Activated T-cell treated with anti-CD3 and anti-CD28 coated beads for 1 hour (primary cell): Measurements from ENCODE around the gene HTR7.
A peak's percentile ranks its signal among the peaks of the same experiment; 100 is the strongest.

Experiments
- DNase-seq: peaks from one replicate; pipeline ENCODE4 v3.0.0-alpha.2; 2020; ENCODE audit warnings: low read depth

Gene HTR7

DNA sequence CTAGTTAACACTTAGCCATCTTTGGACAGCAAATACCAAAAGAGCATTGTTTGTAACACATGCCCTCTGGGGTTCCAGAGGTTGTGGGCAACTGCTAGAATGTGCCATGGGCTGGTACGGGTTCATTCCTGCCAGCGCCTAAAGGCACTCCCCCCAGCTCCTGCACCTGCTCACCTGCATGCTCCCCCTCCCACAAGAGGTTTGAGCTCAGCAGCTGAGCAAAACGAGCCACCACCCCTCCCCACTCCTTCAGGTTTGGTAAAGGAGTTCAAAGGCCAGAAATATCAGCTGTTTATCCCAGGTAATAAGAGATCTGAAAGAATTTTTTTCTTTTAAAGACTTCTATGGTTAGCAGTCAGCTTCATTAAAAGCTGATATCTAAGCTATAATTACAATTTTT lies 53.5 kb downstream of the HTR7 start:
- DNase-seq = no peak

DNA sequence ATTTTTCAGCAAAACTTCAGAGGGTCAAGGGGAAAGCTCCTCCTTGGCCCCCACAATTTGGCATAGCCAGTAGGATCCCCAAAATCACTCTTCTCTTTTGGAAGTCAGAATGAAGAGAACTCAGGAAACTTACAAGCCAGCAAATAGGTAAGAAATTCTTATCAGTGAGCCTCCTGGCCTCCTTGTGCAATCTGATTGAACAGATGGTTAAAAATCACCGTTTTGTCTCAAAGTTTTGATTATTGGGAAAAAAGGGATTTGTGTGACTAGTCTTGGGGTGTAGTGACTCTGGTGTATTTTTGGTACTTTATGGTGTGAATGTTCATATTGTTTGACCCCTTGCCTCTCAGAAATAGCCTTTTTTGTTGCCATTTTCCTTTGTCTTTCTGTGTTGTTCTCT lies 56.2 kb downstream of the HTR7 start:
- no peak for DNase-seq

DNA sequence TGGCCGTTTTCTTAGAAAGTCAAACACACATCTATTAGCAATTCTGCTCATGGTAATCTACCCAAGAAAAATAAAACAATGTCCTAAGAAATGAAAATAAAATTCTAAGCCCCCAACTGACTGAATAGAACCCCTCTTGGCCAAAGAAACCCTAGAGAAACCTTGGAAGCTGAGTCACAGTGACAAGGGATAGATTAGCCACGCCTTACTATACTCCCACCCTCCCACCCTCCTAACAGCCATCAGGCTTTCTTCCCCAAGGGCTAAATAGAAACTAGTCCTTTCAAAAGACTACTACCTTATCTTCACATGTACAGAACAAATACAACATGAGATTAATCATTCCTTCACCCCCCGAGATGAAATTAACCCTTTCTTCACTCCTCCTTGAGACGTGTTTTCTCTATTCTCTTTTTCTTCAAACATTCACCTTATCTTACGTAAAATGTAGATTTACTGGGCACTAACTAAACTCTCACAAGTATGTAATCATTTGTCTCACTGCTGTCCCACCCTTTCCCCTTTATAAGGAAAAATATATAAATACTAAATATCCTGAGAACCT lies 57.5 kb downstream of the HTR7 start:
- DNase-seq = no peak

DNA sequence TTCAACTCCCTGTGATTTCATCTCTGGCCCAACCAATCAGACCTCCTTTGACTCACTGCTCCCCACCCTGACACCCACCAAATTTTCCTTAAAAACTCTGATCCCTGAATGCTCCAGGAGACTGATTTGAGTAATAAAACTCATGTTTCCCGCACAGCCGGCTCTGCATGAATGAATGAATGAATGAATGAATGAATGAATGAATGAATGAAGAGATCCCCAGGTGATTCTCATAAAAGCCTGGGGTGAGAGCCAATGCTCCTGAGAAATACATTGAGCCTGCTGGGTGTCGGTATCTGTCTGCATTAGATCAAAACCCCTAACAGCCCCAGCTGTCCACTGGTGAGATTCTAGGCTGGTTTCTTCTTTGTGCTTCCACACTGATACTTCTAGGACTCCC lies 58.7 kb downstream of the HTR7 start:
- no peak for DNase-seq

DNA sequence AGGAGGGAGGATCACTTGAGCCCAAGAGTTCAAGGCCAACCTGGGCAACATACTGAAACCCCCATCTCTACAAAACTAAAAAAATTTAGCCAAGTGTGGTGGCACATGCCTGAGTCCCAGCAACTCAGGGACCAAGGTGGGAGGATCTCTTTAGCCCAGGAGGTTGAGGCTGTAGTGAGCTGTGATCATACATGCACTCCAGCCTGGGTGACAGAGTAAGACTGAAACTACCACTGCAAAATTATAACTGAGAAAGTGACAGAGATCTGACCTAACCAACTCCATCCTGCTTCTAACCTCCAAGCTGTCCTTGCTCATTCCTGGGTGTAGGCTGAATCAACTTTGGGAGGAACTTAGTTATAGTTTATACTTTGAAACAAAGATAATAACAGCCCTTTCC lies 59.4 kb downstream of the HTR7 start:
- no peak for DNase-seq

DNA sequence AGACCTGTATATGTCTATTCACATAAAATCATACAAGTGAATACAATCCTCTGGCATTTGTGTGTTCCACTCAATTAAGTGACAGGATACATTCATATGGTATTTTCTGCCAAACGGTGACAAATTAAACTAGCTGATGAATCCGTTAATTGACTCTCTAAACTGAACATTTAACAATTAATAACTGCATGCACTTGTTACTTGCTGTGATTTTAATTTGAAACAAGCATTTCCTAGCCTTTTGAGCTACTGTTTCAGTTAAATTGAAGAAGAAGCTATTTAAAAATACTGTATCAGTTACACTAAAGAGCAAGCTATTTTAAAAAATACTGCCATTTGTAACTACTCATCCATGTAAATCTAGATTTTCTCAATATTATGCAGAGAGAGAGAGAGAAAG lies 67.4 kb downstream of the HTR7 start:
- DNase-seq = no peak

DNA sequence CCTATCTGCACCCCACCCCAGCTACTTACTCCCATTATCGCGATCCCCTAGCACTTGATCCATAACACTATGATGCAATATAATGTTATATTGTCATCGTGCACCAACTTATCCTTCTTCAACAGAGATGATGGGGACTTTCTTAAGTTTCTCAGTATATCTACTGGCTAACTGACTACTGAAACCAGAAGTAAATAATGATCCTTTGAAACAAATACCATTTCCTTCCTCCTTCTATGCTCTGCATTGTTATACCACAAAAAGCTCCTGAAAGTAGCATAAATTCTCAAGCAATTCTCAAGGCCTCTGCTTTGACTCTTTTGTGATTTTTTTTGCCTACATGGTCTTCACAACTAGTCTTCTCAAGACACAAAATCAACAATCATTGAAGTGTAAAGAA lies 68.9 kb downstream of the HTR7 start:
- DNase-seq = no peak

DNA sequence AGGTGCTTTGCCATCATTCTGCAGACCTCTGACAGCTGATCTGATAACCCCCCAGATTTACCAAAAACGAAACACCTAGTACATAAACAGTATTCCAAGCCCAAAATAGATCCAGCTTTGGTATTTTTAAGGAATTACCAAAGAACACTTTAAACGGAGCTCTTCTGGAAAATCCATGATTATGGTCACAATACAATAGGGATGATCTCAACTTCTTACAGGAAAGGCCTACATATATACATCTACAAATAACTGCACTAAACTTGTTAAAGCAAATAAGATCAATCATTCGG lies 69.7 kb downstream of the HTR7 start:
- DNase-seq = no peak

DNA sequence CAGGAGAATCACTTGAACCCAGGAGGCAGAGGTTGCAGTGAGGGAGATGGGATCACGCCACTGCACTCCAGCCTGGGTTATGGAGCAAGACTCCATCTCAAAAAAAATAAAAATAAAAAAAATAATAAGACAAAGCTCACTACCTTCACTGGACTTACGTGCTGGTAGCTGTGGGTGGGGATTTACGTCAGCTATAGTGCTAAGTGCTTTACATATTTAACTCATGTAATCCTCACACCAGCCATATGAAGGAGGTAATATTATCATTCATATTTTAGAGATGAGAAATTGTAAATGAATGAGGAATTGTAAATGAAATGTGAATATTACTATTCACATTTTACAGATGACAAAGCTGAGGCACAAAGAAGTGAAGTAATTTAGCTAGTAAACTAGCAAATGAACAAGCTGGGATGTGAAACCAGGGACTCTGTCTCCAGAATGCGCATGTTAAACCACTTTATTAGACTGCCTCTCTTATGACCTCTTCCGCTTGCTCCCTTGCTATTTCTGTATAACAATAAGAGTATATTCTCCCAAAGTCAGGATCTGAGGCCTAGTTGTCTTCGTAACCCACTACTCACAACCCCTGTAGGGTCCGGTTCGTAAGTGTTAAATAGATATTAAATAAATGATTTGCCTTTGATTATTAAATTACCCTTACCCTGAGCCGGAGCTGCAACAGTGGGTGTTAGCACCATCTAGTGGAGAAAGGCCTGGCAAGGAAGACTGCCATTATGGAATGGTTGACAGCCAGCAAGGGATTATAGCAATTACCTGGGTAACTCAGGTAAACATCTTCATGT lies 70.2 kb downstream of the HTR7 start:
- DNase-seq = no peak

DNA sequence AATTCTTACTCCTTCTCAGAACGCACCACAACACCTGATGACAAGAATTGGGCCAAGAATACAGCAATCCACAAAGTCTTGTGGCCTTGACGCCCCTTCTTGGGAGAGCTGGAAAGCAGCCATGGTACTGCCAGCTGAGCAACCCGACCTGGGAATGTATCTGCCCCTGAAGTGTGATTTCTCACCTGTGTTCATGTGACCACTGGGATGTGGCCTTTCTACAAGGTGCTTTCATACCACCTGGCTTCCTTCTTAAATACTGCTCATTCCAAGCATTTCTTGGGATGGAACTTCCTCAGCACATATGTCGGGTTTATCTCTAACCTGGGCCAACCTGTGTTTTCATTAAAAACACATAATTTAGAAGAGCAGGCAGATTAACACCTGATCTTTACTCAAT lies 72.1 kb downstream of the HTR7 start:
- DNase-seq = no peak

DNA sequence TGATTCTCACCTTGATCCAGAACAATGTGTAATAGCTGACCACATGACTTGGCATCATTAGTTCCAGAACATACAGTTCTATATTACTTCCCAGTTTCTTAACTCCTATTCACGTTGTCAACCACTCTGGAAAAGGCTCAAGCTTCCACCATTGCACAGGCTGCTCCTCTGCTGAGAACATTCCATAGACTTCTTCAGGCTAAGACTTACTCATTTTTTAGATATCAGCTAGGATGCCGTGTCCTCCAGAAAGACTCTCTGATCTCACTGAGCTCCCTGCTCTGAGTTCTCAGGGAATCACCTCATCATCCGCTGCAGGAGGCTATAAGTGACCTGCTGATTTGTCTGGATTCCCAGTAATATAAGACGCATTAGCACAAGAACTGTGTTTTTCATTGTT lies 73.1 kb downstream of the HTR7 start:
- DNase-seq = no peak

DNA sequence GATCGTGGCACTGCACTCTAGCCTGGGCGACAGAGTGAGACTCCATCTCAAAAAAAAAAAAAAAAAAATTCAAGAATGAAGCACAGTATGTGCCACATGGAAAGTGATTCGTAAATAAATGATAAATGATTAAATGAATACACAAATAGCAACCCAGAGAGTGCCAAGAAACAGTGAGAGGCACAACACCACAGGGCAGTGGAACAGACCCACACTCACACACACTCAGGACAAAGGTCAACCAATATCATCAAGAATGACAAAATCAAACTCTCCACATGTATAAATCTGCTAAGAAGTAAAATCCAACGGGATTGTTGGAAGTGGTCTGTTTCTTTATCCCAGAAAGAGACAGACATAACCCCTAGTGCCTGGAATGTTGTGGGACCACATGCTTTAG lies 77.4 kb downstream of the HTR7 start:
- DNase-seq = no peak

DNA sequence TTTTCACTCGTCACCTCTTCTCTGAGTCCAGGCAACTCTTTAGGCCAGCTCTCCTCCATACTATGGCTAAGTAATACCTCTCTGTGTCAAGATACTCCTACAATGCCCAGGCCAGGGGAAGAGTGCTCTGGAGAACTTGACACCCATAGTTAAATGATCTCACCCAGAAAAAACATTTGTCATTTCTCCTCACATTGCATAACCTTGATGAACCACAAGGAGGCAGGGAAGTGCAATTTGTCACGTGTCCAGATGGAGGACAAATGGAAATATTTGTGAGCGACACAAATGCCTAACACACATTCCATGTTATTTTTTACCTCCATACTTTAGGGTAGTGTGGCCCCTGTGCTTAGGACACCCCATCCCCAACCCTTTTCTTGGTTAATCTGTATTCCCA lies 78.3 kb downstream of the HTR7 start:
- DNase-seq = no peak

DNA sequence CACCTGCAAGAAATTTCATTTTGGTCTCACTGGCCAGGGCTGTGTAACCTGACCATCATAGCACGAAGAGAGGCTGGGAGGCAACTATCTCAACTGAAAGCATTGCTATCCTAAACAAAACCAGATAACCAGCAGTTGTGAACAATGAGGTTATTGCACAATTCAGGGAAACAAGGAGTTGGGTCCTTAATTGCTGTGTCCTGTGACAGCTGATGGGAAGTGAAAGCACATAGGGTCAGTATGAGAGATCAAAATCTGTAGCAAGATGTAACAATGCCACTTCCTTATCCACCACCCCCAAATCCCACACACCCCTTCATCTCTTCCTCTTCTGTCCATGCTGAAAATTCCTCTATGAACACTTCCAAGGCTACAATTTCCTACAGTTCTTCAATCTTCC lies 80.2 kb downstream of the HTR7 start:
- DNase-seq = no peak

DNA sequence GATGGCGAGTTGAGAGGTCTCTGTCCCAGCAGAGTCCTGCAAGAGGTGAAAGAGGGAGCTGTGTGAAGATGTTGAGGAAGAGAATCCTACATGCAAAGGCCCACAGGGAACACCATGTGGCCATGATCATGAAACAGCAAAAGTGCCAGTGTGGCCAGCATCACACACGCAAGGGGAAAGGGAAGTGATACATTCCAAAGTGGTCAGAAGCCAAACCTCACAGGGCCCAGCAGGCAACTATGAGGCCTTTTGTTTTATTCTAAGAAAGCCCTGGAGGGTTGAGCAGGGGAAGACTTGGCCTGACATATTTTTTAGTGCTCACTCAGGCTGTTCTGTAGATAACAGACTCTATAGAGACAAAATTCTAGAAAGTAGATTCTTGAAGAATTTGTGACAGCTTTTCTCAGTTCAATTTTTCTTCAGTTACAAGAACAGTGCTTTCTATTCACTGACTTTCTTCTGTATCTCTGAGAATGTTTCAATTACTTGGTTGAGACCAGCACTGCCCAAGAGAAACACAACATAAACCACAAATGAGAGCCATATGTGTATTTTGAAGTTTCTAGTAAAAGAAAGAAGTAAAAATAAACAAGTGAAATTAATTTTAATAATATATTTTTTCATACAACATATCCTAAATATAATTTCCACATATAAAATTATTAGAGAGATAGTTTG lies 82.3 kb downstream of the HTR7 start:
- no peak for DNase-seq

DNA sequence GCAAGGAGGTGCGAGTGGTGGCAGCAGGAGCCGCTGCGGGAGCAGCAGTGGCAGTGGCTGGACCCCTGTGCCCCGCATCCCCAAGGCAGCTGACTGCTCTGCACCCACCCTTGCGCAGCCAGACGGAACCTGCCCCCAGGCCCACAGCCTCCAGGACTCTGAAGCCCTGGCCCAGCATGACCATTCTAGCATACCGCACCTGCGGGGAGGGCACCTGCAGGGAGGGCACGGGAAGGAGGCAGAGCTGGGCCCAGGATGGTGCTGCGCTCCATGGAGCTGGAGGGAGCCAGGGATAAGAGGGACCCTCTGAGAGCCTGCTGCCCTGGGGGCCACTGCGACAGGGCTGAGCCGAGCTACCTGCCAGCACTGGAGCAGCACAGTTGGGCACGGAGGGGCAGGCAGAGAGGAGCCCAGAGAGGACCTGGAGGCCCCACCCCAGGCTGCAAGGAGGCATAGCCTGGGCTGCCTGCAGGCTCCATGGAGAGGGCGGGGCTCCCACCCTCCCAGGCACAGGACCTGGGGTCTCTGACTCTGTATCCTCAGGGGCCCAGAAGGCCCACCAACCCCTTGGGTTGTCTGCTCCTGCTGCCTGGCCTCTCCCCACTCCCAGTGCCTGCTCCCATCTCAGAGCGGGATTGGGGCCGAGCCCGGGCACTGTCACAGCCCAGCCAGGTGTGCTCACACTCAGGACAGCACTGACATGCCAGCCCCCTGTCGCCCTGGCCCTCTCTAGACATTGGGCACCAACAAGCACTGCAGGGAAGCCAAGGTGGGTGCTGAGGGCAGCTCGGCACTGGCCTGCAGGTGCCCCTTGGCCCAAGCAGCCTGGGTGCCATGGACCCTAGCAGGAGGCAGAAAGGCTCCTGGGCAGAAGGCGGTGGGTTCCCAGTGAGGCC lies 87.6 kb downstream of the HTR7 start:
- DNase-seq = no peak

DNA sequence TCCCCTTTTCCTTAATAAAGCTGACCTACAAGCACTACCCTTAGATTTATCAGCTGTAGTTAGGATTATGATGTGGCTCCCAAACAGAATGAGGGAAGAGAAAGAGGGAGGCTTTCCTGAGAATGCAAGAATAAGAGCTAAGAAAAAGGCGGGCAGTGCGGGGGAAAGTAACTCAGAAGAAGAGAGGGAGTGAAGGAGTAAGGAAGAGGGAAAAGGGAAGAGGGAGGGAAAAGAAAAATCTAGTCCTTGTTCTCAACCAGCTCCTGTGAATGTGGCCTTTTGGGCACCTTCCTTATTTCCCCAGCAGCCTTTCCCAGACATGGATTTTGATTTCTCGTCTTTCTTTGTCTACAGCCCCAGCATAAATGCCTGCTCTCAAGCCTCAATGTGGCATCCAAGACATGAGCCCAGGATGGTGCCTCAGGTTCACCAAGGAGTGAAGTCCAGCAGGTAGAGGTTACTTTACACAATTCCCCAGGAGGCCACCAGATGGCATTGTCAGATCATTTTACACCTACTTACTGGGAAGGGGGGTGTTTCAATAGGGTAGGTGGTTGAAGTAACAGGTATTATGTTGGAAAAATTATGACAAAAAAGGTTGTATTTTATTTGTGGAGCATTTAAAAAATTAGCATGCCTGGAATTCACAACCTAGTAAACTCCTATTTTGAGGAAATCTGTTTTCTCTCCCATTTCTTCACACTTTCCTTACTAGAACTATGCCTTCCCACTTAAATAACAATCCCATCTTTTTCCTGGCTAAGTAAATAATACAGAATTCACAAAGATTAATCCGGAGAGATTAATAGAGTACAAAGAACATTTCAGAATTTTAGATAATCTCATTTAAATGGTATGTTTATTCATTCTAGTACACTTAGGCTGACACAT lies 106.5 kb downstream of the HTR7 start:
- DNase-seq = peak; percentile 11

DNA sequence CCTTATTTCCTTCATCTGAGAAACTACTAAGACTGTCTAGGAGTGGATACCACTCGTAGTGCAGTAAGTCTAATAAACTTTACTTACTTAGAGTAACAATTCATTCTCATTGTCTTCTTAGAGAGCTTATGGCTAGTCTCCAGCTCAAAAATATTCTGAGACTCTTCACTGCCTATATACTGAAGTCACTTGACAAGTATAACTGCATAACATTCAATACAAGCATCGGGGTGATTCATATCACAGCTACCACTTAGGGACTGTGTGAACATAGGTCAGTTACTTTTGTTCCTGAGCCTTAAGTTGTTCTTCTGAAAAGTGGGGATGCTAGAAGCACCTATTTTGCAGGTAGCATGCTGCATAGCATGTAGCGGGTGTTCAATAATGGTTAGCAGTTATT lies 111.0 kb downstream of the HTR7 start:
- DNase-seq = no peak

DNA sequence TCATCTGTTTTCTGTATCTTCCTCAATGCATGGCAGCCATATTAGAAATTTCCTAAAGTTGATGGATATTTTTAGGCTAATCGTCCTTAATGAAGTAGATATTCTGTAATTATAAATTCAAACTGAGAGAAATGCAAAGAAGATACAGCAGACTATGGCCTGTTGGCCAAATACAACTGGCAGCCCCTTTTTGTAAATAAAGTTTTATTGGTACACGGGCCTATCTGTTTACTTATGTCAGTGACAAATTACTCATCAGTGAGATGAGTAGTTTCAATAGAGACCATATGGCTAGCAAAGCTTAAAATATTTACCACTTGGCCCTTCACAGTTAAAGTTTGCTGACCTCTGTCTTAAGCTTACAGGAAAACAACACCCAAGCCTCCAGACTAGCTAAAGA lies 112.3 kb downstream of the HTR7 start:
- no peak for DNase-seq

DNA sequence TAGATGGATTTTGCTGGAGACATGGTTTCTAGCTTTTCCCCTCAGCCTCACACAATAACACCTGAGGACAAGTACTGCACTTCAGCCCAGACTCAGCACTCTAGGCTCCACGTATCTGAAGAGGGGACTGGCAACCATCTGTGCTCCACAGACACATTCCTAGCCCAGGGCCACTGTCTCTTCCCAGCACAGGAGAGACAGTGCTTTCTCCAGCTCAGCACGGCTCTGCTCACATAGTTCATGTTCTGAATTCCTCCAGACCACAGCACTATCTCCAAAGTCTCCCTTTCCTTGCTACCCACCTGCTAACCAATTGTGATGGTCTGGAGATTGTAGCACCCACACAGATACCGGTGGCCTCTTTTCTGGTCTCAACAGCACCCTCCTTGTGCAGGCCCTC lies 114.5 kb downstream of the HTR7 start:
- no peak for DNase-seq

DNA sequence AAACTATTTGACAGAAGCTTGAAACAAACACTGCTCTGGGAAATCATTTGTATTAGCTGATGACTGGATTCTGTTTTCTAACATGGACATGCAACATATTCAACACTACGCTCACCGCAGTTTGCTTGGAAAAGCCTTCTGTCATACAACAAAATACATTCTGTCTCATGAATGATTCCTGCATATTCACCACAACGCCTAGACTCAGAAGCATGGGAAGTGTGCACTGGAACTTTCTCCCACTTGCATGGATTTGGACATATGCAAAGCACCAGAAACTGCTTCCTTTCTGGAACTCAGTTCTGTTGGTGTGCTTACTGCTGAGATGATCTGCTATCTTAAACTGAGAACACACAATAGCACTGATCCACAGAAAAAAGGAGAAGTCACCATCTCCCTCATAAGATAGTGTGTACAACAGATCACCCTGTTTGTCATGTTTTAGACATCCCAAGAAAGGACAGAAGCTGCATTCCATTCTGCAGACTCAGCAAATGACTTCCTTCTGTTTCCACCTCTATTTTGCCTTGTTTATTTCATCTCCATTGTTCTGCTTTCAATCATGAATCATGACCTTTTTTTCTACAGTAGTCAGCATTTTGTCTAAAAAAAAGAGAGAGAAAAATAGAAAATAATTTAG lies 115.8 kb downstream of the HTR7 start:
- no peak for DNase-seq
